Measurements from ENCODE around the gene PADI2.

PADI2 gene

GRCh38 chr1:17053685-17054410 lies 65.4 kb downstream of the PADI2 start, which contains the start of gene SDHB:
TSS of gene SDHB (minus strand) at chr1:17054032. CDS start at chr1:17054019, 13 bp downstream.
- TF ChIP-seq SPI1 (IDR thresholded peaks at IDR 0.05; ENCODE audit: low read depth, low read length) (no peak), TAF1 (IDR thresholded peaks at IDR 0.05; ENCODE audit: low read depth, low read length) (peak; percentile 88), POLR2AphosphoS5 (IDR thresholded peaks at IDR 0.05; ENCODE audit: low read depth, low read length) (peak; percentile 80), POU2F2 (IDR thresholded peaks at IDR 0.05; ENCODE audit: low read depth, low read length) (peak; percentile 44; the same call in 1 of the 2 replicates), POLR2A (IDR thresholded peaks at IDR 0.05; ENCODE audit: low read depth, low read length) (peak; percentile 84), PAX5 (IDR thresholded peaks at IDR 0.05; ENCODE audit: insufficient read depth, low read length, severe bottlenecking) (no peak)
- peak; percentile 95 for DNase-seq (ENCODE audit: insufficient read length, low spot score)
- peak; percentile 100 for FAIRE-seq

GRCh38 chr1:17053086-17053684 lies 66.1 kb downstream of the PADI2 start:
- FAIRE-seq (no peak), DNase-seq (ENCODE audit: insufficient read length, low spot score) (no peak)
- no peak for TF ChIP-seq POLR2AphosphoS5 (IDR thresholded peaks at IDR 0.05; ENCODE audit: low read depth, low read length)
- no peak for TF ChIP-seq PAX5 (IDR thresholded peaks at IDR 0.05; ENCODE audit: insufficient read depth, low read length, severe bottlenecking)
- TF ChIP-seq POU2F2 (IDR thresholded peaks at IDR 0.05; ENCODE audit: low read depth, low read length), result no peak
- no peak for TF ChIP-seq SPI1 (IDR thresholded peaks at IDR 0.05; ENCODE audit: low read depth, low read length)
- TF ChIP-seq TAF1 (IDR thresholded peaks at IDR 0.05; ENCODE audit: low read depth, low read length), result no peak
- TF ChIP-seq POLR2A (IDR thresholded peaks at IDR 0.05; ENCODE audit: low read depth, low read length), result no peak

GRCh38 chr1:17052641-17053040 lies 66.6 kb downstream of the PADI2 start:
- FAIRE-seq (no peak), DNase-seq (ENCODE audit: insufficient read length, low spot score) (no peak)
- TF ChIP-seq TAF1 (IDR thresholded peaks at IDR 0.05; ENCODE audit: low read depth, low read length) (no peak), POLR2AphosphoS5 (IDR thresholded peaks at IDR 0.05; ENCODE audit: low read depth, low read length) (no peak), POLR2A (IDR thresholded peaks at IDR 0.05; ENCODE audit: low read depth, low read length) (no peak), POU2F2 (IDR thresholded peaks at IDR 0.05; ENCODE audit: low read depth, low read length) (no peak)

DNA sequence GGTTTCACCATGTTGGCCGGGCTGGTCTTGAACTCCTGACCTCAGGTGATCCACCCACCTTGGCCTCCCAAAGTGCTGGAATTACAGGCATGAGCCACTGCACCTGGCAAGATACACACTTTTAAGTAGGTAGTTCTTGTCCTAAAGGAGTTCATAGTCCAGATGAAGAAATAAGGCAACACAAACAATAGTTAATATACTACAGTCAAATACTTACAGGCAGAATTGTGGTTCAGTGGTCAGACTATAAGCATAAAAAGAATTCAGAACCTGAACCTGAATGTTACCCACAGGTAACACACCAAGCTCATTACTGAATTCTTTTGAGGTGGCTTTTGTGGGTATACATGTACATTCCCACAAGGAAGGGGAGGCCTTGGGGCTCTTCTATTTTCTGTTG lies 67.2 kb downstream of the PADI2 start:
- TF ChIP-seq POLR2AphosphoS5 (IDR thresholded peaks at IDR 0.05; ENCODE audit: low read depth, low read length), result no peak
- no peak for TF ChIP-seq PAX5 (IDR thresholded peaks at IDR 0.05; ENCODE audit: insufficient read depth, low read length, severe bottlenecking)
- DNase-seq (ENCODE audit: insufficient read length, low spot score) (no peak), FAIRE-seq (no peak)

- DNase-seq (ENCODE audit: insufficient read length, low spot score) (no peak), FAIRE-seq (no peak)
- TF ChIP-seq POU2F2 (IDR thresholded peaks at IDR 0.05; ENCODE audit: low read depth, low read length), result no peak
- peak; percentile 22; the same call in 1 of the 2 replicates for TF ChIP-seq SPI1 (IDR thresholded peaks at IDR 0.05; ENCODE audit: low read depth, low read length)
Measured at GRCh38 chr1:17047924-17048323, 71.3 kb downstream of the PADI2 start.

GRCh38 chr1:17046334-17046657 lies 73.0 kb downstream of the PADI2 start:
- no peak for DNase-seq (ENCODE audit: insufficient read length, low spot score)
- TF ChIP-seq POLR2A (IDR thresholded peaks at IDR 0.05; ENCODE audit: low read depth, low read length) (no peak), PAX5 (IDR thresholded peaks at IDR 0.05; ENCODE audit: insufficient read depth, low read length, severe bottlenecking) (no peak), POLR2AphosphoS5 (IDR thresholded peaks at IDR 0.05; ENCODE audit: low read depth, low read length) (no peak), POU2F2 (IDR thresholded peaks at IDR 0.05; ENCODE audit: low read depth, low read length) (no peak), SPI1 (IDR thresholded peaks at IDR 0.05; ENCODE audit: low read depth, low read length) (no peak)
- no peak for FAIRE-seq

DNA sequence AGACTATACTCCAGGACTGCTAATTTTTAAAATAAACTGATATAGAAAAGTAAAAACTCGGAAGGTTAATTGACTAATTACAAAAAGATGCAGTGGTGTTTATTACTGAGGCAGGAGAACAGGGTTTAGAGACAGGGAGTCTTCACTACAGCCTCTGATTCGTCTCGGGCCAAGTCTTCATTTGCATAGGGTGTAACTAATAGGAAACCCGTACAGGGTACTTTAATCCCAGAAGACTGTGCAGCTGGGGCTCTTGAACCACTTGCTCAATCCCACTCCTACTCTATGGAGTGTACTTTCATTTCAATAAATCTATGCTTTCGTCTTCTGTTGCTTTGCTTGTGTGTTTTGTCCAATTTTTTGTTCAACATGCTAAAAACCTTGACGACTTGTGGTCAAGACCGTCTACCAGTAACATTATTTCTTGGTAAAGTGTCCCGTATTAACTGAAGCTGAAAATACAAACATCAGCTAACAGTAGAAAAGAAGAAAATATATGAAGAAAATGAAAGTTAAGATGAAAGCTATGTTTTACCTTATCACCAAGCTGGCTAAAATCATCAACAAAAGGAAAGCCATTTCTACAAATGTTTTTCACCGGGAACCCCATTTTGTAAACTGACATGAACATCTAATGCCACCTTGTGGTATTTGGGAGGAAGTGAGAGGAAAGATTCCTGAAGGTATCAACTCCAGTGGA lies 73.5 kb downstream of the PADI2 start:
- FAIRE-seq, result no peak
- DNase-seq (ENCODE audit: insufficient read length, low spot score), result no peak
- TF ChIP-seq POU2F2 (IDR thresholded peaks at IDR 0.05; ENCODE audit: low read depth, low read length) (no peak), POLR2A (IDR thresholded peaks at IDR 0.05; ENCODE audit: low read depth, low read length) (no peak), PAX5 (IDR thresholded peaks at IDR 0.05; ENCODE audit: insufficient read depth, low read length, severe bottlenecking) (no peak), SPI1 (IDR thresholded peaks at IDR 0.05; ENCODE audit: low read depth, low read length) (0 out of 2 replicates have a peak, but pooled peaks have one; percentile 34), TAF1 (IDR thresholded peaks at IDR 0.05; ENCODE audit: low read depth, low read length) (no peak), POLR2AphosphoS5 (IDR thresholded peaks at IDR 0.05; ENCODE audit: low read depth, low read length) (no peak)

- FAIRE-seq (no peak), DNase-seq (ENCODE audit: insufficient read length, low spot score) (no peak)
- TF ChIP-seq SPI1 (IDR thresholded peaks at IDR 0.05; ENCODE audit: low read depth, low read length) (no peak), POLR2AphosphoS5 (IDR thresholded peaks at IDR 0.05; ENCODE audit: low read depth, low read length) (no peak), POLR2A (IDR thresholded peaks at IDR 0.05; ENCODE audit: low read depth, low read length) (no peak), PAX5 (IDR thresholded peaks at IDR 0.05; ENCODE audit: insufficient read depth, low read length, severe bottlenecking) (no peak), POU2F2 (IDR thresholded peaks at IDR 0.05; ENCODE audit: low read depth, low read length) (no peak), TAF1 (IDR thresholded peaks at IDR 0.05; ENCODE audit: low read depth, low read length) (no peak)
Measured at GRCh38 chr1:17045150-17045549, 74.1 kb downstream of the PADI2 start.

DNA sequence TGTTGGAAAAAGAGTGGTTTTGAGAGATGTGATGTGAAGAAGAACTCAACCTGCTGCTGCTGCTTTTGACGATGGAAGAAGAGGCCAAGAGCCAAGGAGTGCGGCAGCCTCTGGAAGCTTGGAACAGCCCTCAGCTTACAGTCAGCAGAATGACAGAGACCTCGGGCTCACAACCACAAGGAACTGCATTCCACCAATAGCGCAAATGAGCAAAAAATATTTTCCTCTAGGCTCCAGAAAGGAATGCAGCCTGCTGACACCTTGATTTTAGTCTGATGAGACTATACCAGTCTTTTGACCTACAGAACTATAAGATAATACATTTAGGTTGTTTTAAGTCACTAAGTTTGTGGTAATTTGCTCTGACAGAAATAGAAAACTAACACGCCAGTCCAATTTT lies 75.6 kb downstream of the PADI2 start:
- FAIRE-seq, result no peak
- no peak for DNase-seq (ENCODE audit: insufficient read length, low spot score)
- TF ChIP-seq PAX5 (IDR thresholded peaks at IDR 0.05; ENCODE audit: insufficient read depth, low read length, severe bottlenecking) (no peak), POLR2AphosphoS5 (IDR thresholded peaks at IDR 0.05; ENCODE audit: low read depth, low read length) (no peak), TAF1 (IDR thresholded peaks at IDR 0.05; ENCODE audit: low read depth, low read length) (no peak), POLR2A (IDR thresholded peaks at IDR 0.05; ENCODE audit: low read depth, low read length) (no peak), POU2F2 (IDR thresholded peaks at IDR 0.05; ENCODE audit: low read depth, low read length) (no peak), SPI1 (IDR thresholded peaks at IDR 0.05; ENCODE audit: low read depth, low read length) (no peak)

Measured in GM12891 (cell line).